Cardiac muscle cell (in vitro differentiated cells and primary cell): Measurements from ENCODE around the gene ANKRD40. TPM values are rescaled to one million over a fixed set of nuclear protein-coding genes. Genes with fewer than 3 reads are reported as not detected.

ENCODE experiments used
- DNase-seq, 2 donors: peaks; one replicate each; pipeline versions ENCODE4 v3.0.0 to v3.0.0-alpha.2; 2010 to 2017; ENCODE audit warnings: low read depth in 1 of 2, low spot score in 1 of 2
- H3K27ac ChIP-seq: fragments of 200-600 bp; sonication (generic); 2 replicates; pipeline ENCODE4 v1.5.1; 2016
- H3K27me3 ChIP-seq: fragments of 200-600 bp; sonication (generic); 2 replicates; pipeline ENCODE4 v1.6.0; 2016; ENCODE audit warnings: control low read depth
- H3K36me3 ChIP-seq: fragments of 200-600 bp; sonication (generic); 2 replicates; pipeline ENCODE4 v1.5.1; 2016; ENCODE audit warnings: control low read depth
- H3K4me1 ChIP-seq: fragments of 200-600 bp; sonication (generic); 2 replicates; pipeline ENCODE4 v1.8.1; 2017; ENCODE audit warnings: low read depth, mild to moderate bottlenecking, mixed run types
- H3K4me3 ChIP-seq: fragments of 200-600 bp; sonication (generic); 2 replicates; pipeline ENCODE4 v1.5.1; 2016; ENCODE audit warnings: mild to moderate bottlenecking
- H3K9me3 ChIP-seq: fragments of 200-600 bp; sonication (generic); 2 replicates; pipeline ENCODE4 v1.5.1; 2017; ENCODE audit warnings: low read depth, mild to moderate bottlenecking, control low read depth
- polyA plus RNA-seq: library from polyadenylated mRNA; unstranded; fragments of >200 nt; fragmentation: Nextera tagmentation; extraction: Ambion mirVana; gene quantifications from 2 replicates; pipeline ENCODE4 v1.2.1, GENCODE V29; 2016
- total RNA-seq: library from RNA; depleted of rRNA; stranded (reverse); fragments of >200 nt; gene quantifications from 2 replicates; pipeline ENCODE4 v1.2.3, GENCODE V29; 2016
- TF ChIP-seq, protein P1 (sequence below): IDR thresholded peaks from 2 replicates; pipeline ENCODE4 v1.5.1; 2012; ENCODE audit warnings: low read depth, mild to moderate bottlenecking, low read length

The ANKRD40 gene
- total and polyA plus RNA-seq, 2 experiments from 2014 or later: 12.3 to 23.6 TPM

DNA sequence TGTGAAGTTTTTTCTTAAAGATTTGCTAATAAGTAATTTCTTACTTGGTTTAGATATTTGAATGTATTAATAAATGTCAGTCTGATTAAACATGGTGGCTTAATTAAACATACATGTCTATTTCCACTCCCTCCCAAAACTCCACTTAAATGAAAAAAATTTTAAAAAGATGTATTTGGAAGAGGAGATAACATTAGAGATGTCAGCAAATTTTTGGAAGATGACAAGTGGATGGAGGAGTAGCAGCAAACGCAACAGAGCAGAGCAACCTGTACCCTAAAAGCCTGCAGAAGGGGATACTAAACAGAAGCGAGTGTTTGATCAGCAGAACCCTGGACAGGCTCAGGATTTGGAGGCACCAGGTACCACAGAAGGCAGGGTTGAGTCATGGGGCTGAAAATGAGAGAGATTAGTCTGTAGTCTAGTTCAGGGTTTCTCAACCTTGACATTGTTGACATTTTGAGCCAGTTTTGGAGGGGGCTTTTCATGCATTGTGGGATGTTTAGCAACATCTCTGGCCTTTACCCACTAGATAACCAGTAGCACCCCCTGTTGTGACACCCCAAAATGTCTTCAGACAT, 29.5 kb upstream of the ANKRD40 start:
- Histone ChIP-seq H3K4me3 (no peak overlapping the region), H3K27ac (no peak overlapping the region), H3K27me3 (no peaks in the 10 kb centered on the region), H3K9me3 (no peaks in the 10 kb centered on the region), H3K4me1 (no peaks in the 10 kb centered on the region), H3K36me3 (peaks cover 40% of the 10 kb centered on the region)
- DNase-seq: no peak
- TF ChIP-seq, protein P1, sequence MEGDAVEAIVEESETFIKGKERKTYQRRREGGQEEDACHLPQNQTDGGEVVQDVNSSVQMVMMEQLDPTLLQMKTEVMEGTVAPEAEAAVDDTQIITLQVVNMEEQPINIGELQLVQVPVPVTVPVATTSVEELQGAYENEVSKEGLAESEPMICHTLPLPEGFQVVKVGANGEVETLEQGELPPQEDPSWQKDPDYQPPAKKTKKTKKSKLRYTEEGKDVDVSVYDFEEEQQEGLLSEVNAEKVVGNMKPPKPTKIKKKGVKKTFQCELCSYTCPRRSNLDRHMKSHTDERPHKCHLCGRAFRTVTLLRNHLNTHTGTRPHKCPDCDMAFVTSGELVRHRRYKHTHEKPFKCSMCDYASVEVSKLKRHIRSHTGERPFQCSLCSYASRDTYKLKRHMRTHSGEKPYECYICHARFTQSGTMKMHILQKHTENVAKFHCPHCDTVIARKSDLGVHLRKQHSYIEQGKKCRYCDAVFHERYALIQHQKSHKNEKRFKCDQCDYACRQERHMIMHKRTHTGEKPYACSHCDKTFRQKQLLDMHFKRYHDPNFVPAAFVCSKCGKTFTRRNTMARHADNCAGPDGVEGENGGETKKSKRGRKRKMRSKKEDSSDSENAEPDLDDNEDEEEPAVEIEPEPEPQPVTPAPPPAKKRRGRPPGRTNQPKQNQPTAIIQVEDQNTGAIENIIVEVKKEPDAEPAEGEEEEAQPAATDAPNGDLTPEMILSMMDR: no peak

DNA sequence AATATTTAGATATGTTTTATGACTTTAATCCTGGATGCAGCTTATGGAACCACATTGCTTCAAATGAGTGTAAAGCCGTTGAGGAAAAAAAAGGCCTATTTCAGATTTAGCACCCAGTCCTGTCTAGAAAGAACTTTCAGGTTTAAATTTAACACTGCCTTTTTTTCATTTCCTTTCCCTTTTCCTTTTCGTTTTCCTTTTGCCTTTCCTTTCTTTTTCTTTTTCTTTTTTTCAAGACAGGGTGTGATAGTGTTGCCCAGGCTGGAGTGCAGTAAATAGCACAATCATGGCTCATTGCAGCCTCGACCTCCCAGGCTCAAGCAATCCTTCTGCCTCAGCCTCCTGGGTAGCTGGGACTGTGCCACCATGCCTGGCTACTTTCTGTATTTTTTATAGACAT, 27.6 kb upstream of the ANKRD40 start:
- Histone ChIP-seq H3K36me3 (peaks cover 21% of the 10 kb centered on the region), H3K9me3 (no peaks in the 10 kb centered on the region), H3K4me1 (peaks cover 11% of the 10 kb centered on the region), H3K4me3 (no peak overlapping the region), H3K27me3 (no peaks in the 10 kb centered on the region), H3K27ac (no peak overlapping the region)
- no peak for DNase-seq
- TF ChIP-seq, protein P1: no peak

DNA sequence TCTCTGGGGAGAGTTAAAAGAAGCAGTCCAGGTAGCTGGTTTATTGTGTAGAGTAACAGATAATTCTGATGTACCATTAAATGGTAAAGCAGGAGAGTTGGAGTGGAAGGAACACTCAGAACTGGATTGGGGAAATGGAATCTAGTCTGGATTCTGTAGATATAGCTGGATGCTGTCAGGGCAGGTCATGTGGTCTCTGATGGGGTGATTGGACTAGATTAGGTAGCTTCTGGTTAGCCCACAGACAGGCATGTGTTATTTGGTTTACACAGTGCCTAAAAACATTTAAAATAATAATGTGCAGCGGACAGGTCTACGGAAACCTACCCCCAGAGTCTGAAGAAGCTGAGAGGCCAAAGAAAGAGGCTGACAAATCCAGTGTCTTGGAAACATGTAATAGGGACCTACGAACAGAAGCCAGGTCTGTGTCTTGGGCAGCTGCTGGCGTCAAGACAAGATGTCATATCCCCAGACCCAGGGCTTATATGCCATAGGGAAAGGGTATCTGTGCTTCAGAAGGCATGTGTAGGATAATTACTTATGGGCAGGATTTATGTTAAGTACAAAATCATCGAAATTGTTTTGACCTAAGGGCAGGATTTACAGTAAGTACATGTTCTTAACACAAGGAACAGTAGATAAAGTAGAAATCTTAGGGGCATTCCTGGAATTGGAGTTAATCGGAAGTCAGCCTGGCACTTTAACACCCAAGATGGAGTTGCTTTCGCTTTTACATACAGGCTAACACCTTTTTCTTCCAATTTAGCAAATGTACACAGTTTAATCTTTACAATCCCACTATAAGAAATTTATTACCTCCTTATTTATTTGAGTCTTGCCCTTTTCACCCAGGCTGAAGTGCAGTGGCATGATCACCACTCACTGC, 24.1 kb upstream of the ANKRD40 start:
- TF ChIP-seq, protein P1: no peak
- peak overlapping the region; percentile 77 for H3K27ac ChIP-seq
- H3K27me3 ChIP-seq: no peaks in the 10 kb centered on the region
- DNase-seq: no peak
- no peaks in the 10 kb centered on the region for H3K36me3 ChIP-seq
- H3K4me1 ChIP-seq: peaks cover 12% of the 10 kb centered on the region
- H3K9me3 ChIP-seq: no peaks in the 10 kb centered on the region
- H3K4me3 ChIP-seq: no peak overlapping the region

DNA sequence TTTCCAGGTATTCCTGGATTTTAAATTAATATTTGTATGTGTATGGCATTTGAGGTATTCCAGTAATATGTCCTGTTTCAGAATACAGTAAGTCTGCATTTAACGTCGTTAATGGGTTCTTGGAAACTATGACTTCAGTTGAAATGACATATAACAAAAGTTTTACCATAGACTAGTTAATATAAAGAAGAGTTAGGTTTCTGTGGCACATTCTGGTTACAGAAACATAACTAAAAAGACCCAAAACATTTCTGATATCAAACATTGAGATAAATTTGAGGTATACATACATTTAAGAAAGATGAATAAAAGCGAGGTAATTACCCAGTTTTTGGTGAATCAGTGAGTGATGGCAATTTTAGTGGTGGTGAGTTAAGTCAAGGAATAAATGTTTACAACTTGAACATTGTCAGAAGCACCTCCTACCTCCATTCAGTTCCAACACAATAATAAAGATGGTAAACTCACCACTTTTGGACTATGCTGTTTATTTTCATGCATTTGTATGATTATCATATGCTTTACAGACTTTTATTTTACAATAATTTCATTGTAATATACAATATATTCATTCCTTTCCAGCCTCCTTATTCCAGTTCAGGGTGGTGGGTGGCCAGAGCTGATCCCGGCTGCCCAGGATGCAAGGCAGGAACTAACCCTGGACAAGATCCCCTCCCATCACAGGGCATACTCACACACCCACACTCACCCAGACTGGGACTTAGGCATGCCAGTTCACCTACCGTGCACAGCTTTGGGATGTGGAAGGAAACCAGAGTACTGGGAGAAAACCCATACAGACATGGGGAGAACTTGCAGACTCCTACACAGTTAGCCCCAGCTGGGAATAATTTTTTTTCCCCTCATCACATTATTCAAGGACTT, 21.4 kb upstream of the ANKRD40 start:
- Histone ChIP-seq H3K4me3 (no peak overlapping the region), H3K4me1 (peaks cover 26% of the 10 kb centered on the region), H3K27me3 (no peaks in the 10 kb centered on the region), H3K27ac (peak overlapping the region; percentile 61), H3K36me3 (no peaks in the 10 kb centered on the region), H3K9me3 (no peaks in the 10 kb centered on the region)
- TF ChIP-seq, protein P1: no peak
- no peak for DNase-seq

DNA sequence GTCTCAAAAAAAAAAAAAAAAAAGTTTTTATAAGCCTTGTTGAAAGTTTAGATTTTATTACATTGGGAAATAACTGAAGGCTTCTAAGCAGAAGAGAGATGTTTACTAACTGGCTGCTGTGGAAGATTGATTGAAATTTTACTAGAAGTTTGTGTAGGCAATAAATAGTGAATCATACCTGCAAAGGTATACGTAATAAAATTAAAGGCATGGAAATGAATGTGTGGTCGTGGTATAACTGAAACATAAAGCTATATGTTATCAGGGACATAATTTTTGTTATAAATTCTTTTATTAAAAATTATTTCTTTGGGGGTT, 20.4 kb upstream of the ANKRD40 start:
- Histone ChIP-seq H3K36me3 (no peaks in the 10 kb centered on the region), H3K4me1 (peaks cover 33% of the 10 kb centered on the region), H3K27ac (no peak overlapping the region), H3K9me3 (no peaks in the 10 kb centered on the region), H3K27me3 (no peaks in the 10 kb centered on the region), H3K4me3 (no peak overlapping the region)
- DNase-seq: no peak
- TF ChIP-seq, protein P1: no peak
